22Rv1 (cell line): ENCODE measurements around the gene DNAJC8.

Source experiments
- ZFX ChIP-seq: fragments of 450-650 bp; IDR thresholded peaks from 2 replicates; pipeline ENCODE4 v1.6.1; 2017; ENCODE audit warnings: antibody characterized with exemption, borderline replicate concordance
- TF ChIP-seq, protein P1 (sequence below): fragments of 450-650 bp; IDR thresholded peaks from 2 replicates; pipeline ENCODE4 v1.5.1; 2017; ENCODE audit warnings: mild to moderate bottlenecking

GRCh38 chr1:28157894-28158293, 74.9 kb downstream of the DNAJC8 start:
- TF ChIP-seq, protein P1, sequence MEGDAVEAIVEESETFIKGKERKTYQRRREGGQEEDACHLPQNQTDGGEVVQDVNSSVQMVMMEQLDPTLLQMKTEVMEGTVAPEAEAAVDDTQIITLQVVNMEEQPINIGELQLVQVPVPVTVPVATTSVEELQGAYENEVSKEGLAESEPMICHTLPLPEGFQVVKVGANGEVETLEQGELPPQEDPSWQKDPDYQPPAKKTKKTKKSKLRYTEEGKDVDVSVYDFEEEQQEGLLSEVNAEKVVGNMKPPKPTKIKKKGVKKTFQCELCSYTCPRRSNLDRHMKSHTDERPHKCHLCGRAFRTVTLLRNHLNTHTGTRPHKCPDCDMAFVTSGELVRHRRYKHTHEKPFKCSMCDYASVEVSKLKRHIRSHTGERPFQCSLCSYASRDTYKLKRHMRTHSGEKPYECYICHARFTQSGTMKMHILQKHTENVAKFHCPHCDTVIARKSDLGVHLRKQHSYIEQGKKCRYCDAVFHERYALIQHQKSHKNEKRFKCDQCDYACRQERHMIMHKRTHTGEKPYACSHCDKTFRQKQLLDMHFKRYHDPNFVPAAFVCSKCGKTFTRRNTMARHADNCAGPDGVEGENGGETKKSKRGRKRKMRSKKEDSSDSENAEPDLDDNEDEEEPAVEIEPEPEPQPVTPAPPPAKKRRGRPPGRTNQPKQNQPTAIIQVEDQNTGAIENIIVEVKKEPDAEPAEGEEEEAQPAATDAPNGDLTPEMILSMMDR: no peak
- no peak for TF ChIP-seq ZFX
